NB4 (cell line): ENCODE data around the gene LSM5.

Source experiments
- CTCF ChIP-seq: IDR thresholded peaks from one replicate; pipeline ENCODE4 v1.5.1; 2012; ENCODE audit warnings: low read depth, low read length
- MAX ChIP-seq: IDR thresholded peaks from 2 replicates; pipeline ENCODE4 v1.6.1; 2011; ENCODE audit warnings: low read depth, low read length
- MYC ChIP-seq: IDR thresholded peaks from 2 replicates; pipeline ENCODE4 v1.6.1; 2011; ENCODE audit warnings: low read depth, low read length
- POLR2A ChIP-seq: IDR thresholded peaks from 2 replicates; pipeline ENCODE4 v1.6.1; 2011; ENCODE audit warnings: mild to moderate bottlenecking; ENCODE audit not compliant: insufficient read length; ENCODE audit errors: extremely low read depth

- TF ChIP-seq CTCF (no peak), POLR2A (no peak), MYC (no peak), MAX (no peak)
Measured at GRCh38 chr7:32459788-32460187, 30.4 kb downstream of the LSM5 start.
